H9 (cell line): Measurements from ENCODE around the gene FMN1. TPM values are rescaled to one million over a fixed set of nuclear protein-coding genes. Genes with fewer than 3 reads are reported as not detected.

Experiments
- DNase-seq: peaks from one replicate; pipeline ENCODE4 v3.0.0-alpha.2; 2017
- H2AFZ ChIP-seq: one replicate; pipeline ENCODE4 v1.6.1; 2013; ENCODE audit warnings: mild to moderate bottlenecking, low read length, control low read depth, moderate library complexity
- H2AK5ac ChIP-seq: 2 replicates; pipeline ENCODE4 v1.6.1; 2013; ENCODE audit warnings: low read length, control low read depth, mixed read lengths; ENCODE audit not compliant: insufficient read length
- H2BK120ac ChIP-seq: one replicate; pipeline ENCODE4 v1.6.1; 2013; ENCODE audit warnings: low read depth, mild to moderate bottlenecking, low read length, control low read depth, inconsistent platforms; ENCODE audit not compliant: poor library complexity, severe bottlenecking
- H2BK12ac ChIP-seq: 2 replicates; pipeline ENCODE4 v1.6.1; 2013; ENCODE audit warnings: low read length, control low read depth, mixed read lengths, low read depth; ENCODE audit not compliant: insufficient read length
- H2BK15ac ChIP-seq: 2 replicates; pipeline ENCODE4 v1.6.1; 2013; ENCODE audit warnings: low read depth, low read length, control low read depth
- H2BK20ac ChIP-seq: one replicate; pipeline ENCODE4 v1.6.1; 2013; ENCODE audit warnings: low read depth, mild to moderate bottlenecking, low read length, control low read depth, inconsistent platforms; ENCODE audit not compliant: poor library complexity, severe bottlenecking
- H2BK5ac ChIP-seq: 2 replicates; pipeline ENCODE4 v1.6.1; 2013; ENCODE audit warnings: low read length, control low read depth, mixed read lengths; ENCODE audit not compliant: insufficient read length
- H3K14ac ChIP-seq: 2 replicates; pipeline ENCODE4 v1.6.1; 2013; ENCODE audit warnings: low read length, control low read depth; ENCODE audit not compliant: insufficient read depth
- H3K18ac ChIP-seq: 2 replicates; pipeline ENCODE4 v1.6.1; 2013; ENCODE audit warnings: low read depth, mild to moderate bottlenecking, mixed read lengths, low read length, control low read depth; ENCODE audit not compliant: insufficient read length
- H3K23ac ChIP-seq: 2 replicates; pipeline ENCODE4 v1.6.1; 2013; ENCODE audit warnings: low read length, control low read depth, mixed read lengths, low read depth; ENCODE audit not compliant: insufficient read length
- H3K23me2 ChIP-seq: 2 replicates; pipeline ENCODE4 v1.6.1; 2013; ENCODE audit warnings: low read depth, mild to moderate bottlenecking, mixed read lengths, low read length, control low read depth; ENCODE audit not compliant: insufficient read length, poor library complexity, severe bottlenecking
- H3K27ac ChIP-seq: 2 replicates; pipeline ENCODE4 v1.5.1; 2013; ENCODE audit warnings: low read length, control low read depth, mixed read lengths, low read depth; ENCODE audit not compliant: insufficient read length
- H3K27me3 ChIP-seq: 2 replicates; pipeline ENCODE4 v1.6.1; 2013; ENCODE audit warnings: low read length, control low read depth, inconsistent platforms; ENCODE audit not compliant: insufficient read depth
- H3K4ac ChIP-seq: 2 replicates; pipeline ENCODE4 v1.6.1; 2013; ENCODE audit warnings: low read depth, mild to moderate bottlenecking, control low read depth, inconsistent platforms, low read length, moderate library complexity
- H3K4me1 ChIP-seq: 2 replicates; pipeline ENCODE4 v1.6.1; 2013; ENCODE audit warnings: low read length, control low read depth, inconsistent platforms; ENCODE audit not compliant: insufficient read depth
- H3K4me2 ChIP-seq: 2 replicates; pipeline ENCODE4 v1.6.1; 2013; ENCODE audit warnings: low read length, control low read depth, mixed read lengths; ENCODE audit not compliant: insufficient read length, insufficient read depth
- H3K56ac ChIP-seq: 2 replicates; pipeline ENCODE4 v1.6.1; 2013; ENCODE audit warnings: low read depth, mild to moderate bottlenecking, mixed read lengths, low read length, control low read depth; ENCODE audit not compliant: insufficient read length
- H3K79me1 ChIP-seq: 2 replicates; pipeline ENCODE4 v1.6.1; 2013; ENCODE audit warnings: low read depth, mild to moderate bottlenecking, moderate library complexity, low read length, control low read depth, inconsistent platforms; ENCODE audit not compliant: insufficient read depth, poor library complexity, severe bottlenecking
- H3K79me2 ChIP-seq: 2 replicates; pipeline ENCODE4 v1.6.1; 2013; ENCODE audit warnings: low read length, control low read depth, inconsistent platforms; ENCODE audit not compliant: insufficient read depth
- H3K9ac ChIP-seq: 2 replicates; pipeline ENCODE4 v1.6.1; 2013; ENCODE audit warnings: low read length, control low read depth, mixed read lengths; ENCODE audit not compliant: insufficient read length; ENCODE audit errors: extremely low read depth
- H3K9me3 ChIP-seq: one replicate; pipeline ENCODE4 v1.6.1; 2013; ENCODE audit warnings: low read depth, low read length, inconsistent platforms; ENCODE audit not compliant: control insufficient read depth
- H3T11ph ChIP-seq: one replicate; pipeline ENCODE4 v1.6.1; 2013; ENCODE audit warnings: mild to moderate bottlenecking, low read length, control low read depth, inconsistent platforms
- H4K20me1 ChIP-seq: one replicate; pipeline ENCODE4 v1.6.1; 2013; ENCODE audit not compliant: control insufficient read depth, insufficient read length, insufficient read depth
- H4K5ac ChIP-seq: 2 replicates; pipeline ENCODE4 v1.6.1; 2013; ENCODE audit warnings: low read depth, mild to moderate bottlenecking, mixed read lengths, low read length, control low read depth; ENCODE audit not compliant: insufficient read length
- H4K8ac ChIP-seq: replicated peaks from 2 replicates; pipeline ENCODE4 v1.6.1; 2013; ENCODE audit warnings: low read length, control low read depth, mixed read lengths, low read depth; ENCODE audit not compliant: insufficient read length
- H4K91ac ChIP-seq: 2 replicates; pipeline ENCODE4 v1.6.1; 2013; ENCODE audit warnings: low read depth, mild to moderate bottlenecking, moderate library complexity, mixed read lengths, low read length, control low read depth; ENCODE audit not compliant: insufficient read length
- H3K27ac Mint-ChIP-seq, 3 experiments: 2 replicates in 2 of 3; 3 replicates in 1 of 3; pipeline ENCODE4 v1.8.0; 2020 to 2021; ENCODE audit warnings: mixed read lengths in 3 of 3, mild to moderate bottlenecking in 1 of 3, moderate library complexity in 1 of 3
- H3K27me3 Mint-ChIP-seq: 2 replicates; pipeline ENCODE4 v1.8.0; 2021; ENCODE audit warnings: low read depth, mild to moderate bottlenecking, moderate library complexity, mixed read lengths
- H3K36me3 Mint-ChIP-seq, 3 experiments: 2 replicates in 2 of 3; 3 replicates in 1 of 3; pipeline ENCODE4 v1.8.0; 2020 to 2021; ENCODE audit warnings: low read depth in 3 of 3, mixed read lengths in 3 of 3; ENCODE audit not compliant: insufficient read depth in 1 of 3
- H3K4me1 Mint-ChIP-seq, 2 experiments: 2 replicates each; pipeline ENCODE4 v1.8.0; 2020; ENCODE audit warnings: mixed read lengths in 2 of 2
- H3K4me3 Mint-ChIP-seq, 2 experiments: 2 replicates in 1 of 2; 3 replicates in 1 of 2; pipeline ENCODE4 v1.8.0; 2020 to 2021; ENCODE audit warnings: mild to moderate bottlenecking in 2 of 2, mixed read lengths in 2 of 2, moderate library complexity in 1 of 2
- H3K9me3 Mint-ChIP-seq, 2 experiments: 2 replicates in 1 of 2; 3 replicates in 1 of 2; pipeline ENCODE4 v1.8.0; 2020; ENCODE audit warnings: mild to moderate bottlenecking in 2 of 2, mixed read lengths in 2 of 2, moderate library complexity in 1 of 2
- WGBS: extraction: QIAGEN DNeasy Blood & Tissue Kit; methylation state at CpG from one replicate; pipeline ENCODE4 v1.1.7; 2013; ENCODE audit warnings: missing lambda C conversion rate, low lambda C conversion rate, mixed read lengths; ENCODE audit not compliant: insufficient read length; ENCODE audit errors: extremely low coverage; 5-methylcytosine and 5-hydroxymethylcytosine counted together
- total RNA-seq: library from RNA; stranded (reverse); gene quantifications from 2 replicates; pipeline ENCODE4 v1.2.1, GENCODE V29; 2021
- TF ChIP-seq, protein P1 (sequence below): fragments of 200-600 bp; sonication (generic); conservative IDR thresholded peaks from 3 replicates; pipeline ENCODE4 v1.8.0; 2021; ENCODE audit warnings: antibody characterized with exemption, mild to moderate bottlenecking

The FMN1 gene
- total RNA-seq, 1 experiment from 2014 or later, result 1.9 TPM

DNA sequence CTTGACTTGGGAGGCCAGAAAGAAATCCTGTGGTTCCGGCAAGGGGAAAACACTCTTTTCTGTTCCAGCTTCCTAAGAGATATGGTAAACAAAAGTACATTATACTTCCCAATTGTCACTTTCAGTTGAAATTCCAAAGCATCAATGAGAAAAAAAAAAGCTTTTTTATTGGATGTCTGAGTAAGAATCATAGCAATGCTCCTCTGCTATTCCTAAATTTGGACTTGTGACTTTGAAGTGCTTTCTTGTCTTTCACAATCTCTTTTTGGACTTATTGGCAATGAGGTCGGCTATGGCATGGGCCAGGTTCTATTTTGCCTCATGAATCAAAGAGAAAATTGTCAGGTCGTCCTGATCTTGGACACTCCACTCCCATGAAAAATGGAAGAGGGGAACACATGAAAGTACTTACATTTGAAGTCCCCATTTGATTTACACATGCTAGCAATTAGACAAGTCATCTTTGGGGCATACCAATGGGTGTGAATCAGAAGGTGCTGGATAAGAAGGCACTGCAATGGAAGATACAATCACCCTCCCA is 306.2 kb downstream of the FMN1 start:
- no peaks in the 10 kb centered on the region for H3K36me3 Mint-ChIP-seq
- peaks cover 4% of the 10 kb centered on the region; the same call in 1 of the 2 replicates for H3K27me3 Mint-ChIP-seq
- H3T11ph ChIP-seq, result no peak overlapping the region
- H2BK20ac ChIP-seq, result no peak overlapping the region
- no peak overlapping the region for H3K23ac ChIP-seq
- H3K27ac ChIP-seq, result no peak overlapping the region
- H3K9ac ChIP-seq, result no peak overlapping the region
- no peak overlapping the region for H4K8ac ChIP-seq
- no peak overlapping the region for H3K14ac ChIP-seq
- no peak overlapping the region for H2BK15ac ChIP-seq
- no peak overlapping the region for H3K56ac ChIP-seq
- DNase-seq, result no peak
- H3K18ac ChIP-seq, result no peak overlapping the region
- peaks cover 0 to 5% of the 10 kb centered on the region in 2 experiments; a peak in 1 of 5 replicates for H3K9me3 Mint-ChIP-seq
- TF ChIP-seq, protein P1, sequence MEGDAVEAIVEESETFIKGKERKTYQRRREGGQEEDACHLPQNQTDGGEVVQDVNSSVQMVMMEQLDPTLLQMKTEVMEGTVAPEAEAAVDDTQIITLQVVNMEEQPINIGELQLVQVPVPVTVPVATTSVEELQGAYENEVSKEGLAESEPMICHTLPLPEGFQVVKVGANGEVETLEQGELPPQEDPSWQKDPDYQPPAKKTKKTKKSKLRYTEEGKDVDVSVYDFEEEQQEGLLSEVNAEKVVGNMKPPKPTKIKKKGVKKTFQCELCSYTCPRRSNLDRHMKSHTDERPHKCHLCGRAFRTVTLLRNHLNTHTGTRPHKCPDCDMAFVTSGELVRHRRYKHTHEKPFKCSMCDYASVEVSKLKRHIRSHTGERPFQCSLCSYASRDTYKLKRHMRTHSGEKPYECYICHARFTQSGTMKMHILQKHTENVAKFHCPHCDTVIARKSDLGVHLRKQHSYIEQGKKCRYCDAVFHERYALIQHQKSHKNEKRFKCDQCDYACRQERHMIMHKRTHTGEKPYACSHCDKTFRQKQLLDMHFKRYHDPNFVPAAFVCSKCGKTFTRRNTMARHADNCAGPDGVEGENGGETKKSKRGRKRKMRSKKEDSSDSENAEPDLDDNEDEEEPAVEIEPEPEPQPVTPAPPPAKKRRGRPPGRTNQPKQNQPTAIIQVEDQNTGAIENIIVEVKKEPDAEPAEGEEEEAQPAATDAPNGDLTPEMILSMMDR, result no peak
- peaks cover 13% of the 10 kb centered on the region in 2 experiments for H3K4me1 Mint-ChIP-seq
- WGBS, result no CpG with 5 or more reads among the region's 3 CpGs
- no peak overlapping the region for H3K4me2 ChIP-seq
- no peaks in the 10 kb centered on the region for H3K79me1 ChIP-seq
- H4K20me1 ChIP-seq, result no peaks in the 10 kb centered on the region
- no peak overlapping the region for H2BK120ac ChIP-seq
- no peak overlapping the region for H2AFZ ChIP-seq
- no peak overlapping the region for H4K5ac ChIP-seq
- H3K27ac Mint-ChIP-seq, result no peak overlapping the region
- H3K4ac ChIP-seq, result no peak overlapping the region
- no peaks in the 10 kb centered on the region for H3K27me3 ChIP-seq
- no peak overlapping the region for H2BK12ac ChIP-seq
- H3K4me1 ChIP-seq, result no peaks in the 10 kb centered on the region
- no peak overlapping the region for H4K91ac ChIP-seq
- H3K4me3 Mint-ChIP-seq, result no peak overlapping the region
- H3K23me2 ChIP-seq, result no peaks in the 10 kb centered on the region
- no peaks in the 10 kb centered on the region for H3K79me2 ChIP-seq
- no peak overlapping the region for H2AK5ac ChIP-seq
- H3K9me3 ChIP-seq, result no peaks in the 10 kb centered on the region
- H2BK5ac ChIP-seq, result no peak overlapping the region
